ENCODE data around the gene GEN1.

DNA sequence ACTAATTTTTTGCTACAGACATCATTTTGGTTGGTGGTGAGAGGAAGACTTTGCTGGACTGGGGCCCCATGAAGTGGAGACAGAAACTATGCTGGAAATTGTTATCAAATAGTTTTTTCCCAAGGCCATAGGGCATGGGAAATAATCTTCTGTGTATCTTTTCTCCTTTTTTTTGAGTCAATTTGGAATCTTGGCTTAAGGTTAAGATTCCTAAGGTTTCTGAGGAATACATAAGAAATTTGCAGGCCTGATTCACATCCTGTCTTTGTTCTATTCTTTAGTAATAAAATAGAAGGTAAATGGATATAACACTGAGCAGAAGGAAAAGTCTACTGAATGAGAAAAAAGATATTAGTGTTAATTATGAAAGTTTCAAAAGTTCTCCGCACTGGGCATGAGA is 16.9 kb upstream of the GEN1 start:
- TF ChIP-seq FOXM1 (IDR thresholded peaks at IDR 0.05; ENCODE audit: borderline replicate concordance, low read depth) (no peak), EP300 (IDR thresholded peaks at IDR 0.05; ENCODE audit: borderline replicate concordance) (no peak), EGR1 (IDR thresholded peaks at IDR 0.05) (no peak), CEBPB (IDR thresholded peaks at IDR 0.05) (no peak)
- TF ChIP-seq, protein P1, sequence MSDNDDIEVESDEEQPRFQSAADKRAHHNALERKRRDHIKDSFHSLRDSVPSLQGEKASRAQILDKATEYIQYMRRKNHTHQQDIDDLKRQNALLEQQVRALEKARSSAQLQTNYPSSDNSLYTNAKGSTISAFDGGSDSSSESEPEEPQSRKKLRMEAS (IDR thresholded peaks at IDR 0.05), result no peak
